Caco-2 (cell line): ENCODE results near the gene MEX3A. TPM values are rescaled to one million over a fixed set of nuclear protein-coding genes. Genes with fewer than 3 reads are reported as not detected.

Source experiments
- BruUV-seq: library from RNA; stranded (reverse); fragments of 400-500 nt; replicated peaks from 2 replicates; lab custom pipeline; 2021; lab: Mats Ljungman, UMichigan
- CTCF ChIA-PET: fragments of 300-600 bp; sonication (Branson Sonifier 250); formaldehyde crosslinking; loops from one replicate; lab custom pipeline; 2022; ENCODE audit warnings: antibody characterized with exemption; lab: Charles Lee
- POLR2A ChIA-PET: fragments of 300-600 bp; sonication (Branson Sonifier 250); formaldehyde crosslinking; loops from one replicate; lab custom pipeline; 2022; ENCODE audit warnings: antibody characterized with exemption; lab: Charles Lee
- DNase-seq, 2 experiments: peaks; one replicate each; pipeline versions ENCODE4 v3.0.0 to v3.0.0-alpha.2; 2020 to 2022
- H3K27me3 ChIP-seq: replicated peaks from 2 replicates; pipeline ENCODE4 v1.6.0; 2011; ENCODE audit warnings: low read length; ENCODE audit not compliant: control insufficient read depth, insufficient read depth
- H3K36me3 ChIP-seq: 2 replicates; pipeline ENCODE4 v1.5.1; 2011; ENCODE audit warnings: low read length; ENCODE audit not compliant: control insufficient read depth, insufficient read depth
- H3K4me1 ChIP-seq: fragments of 250-450 bp; sonication (Bioruptor Pico); 2 replicates; pipeline ENCODE4 v1.5.1; 2020; ENCODE audit warnings: mild to moderate bottlenecking
- H3K4me3 ChIP-seq: 2 replicates; pipeline ENCODE4 v1.5.1; 2011; ENCODE audit warnings: low read depth, mild to moderate bottlenecking, control low read depth, low read length
- H3K9me3 ChIP-seq: fragments of 250-450 bp; sonication (Bioruptor Pico); 2 replicates; pipeline ENCODE4 v1.5.1; 2020; ENCODE audit warnings: mild to moderate bottlenecking, moderate library complexity
- H3K27ac Mint-ChIP-seq: one replicate; pipeline ENCODE4 v1.8.0; 2022; ENCODE audit warnings: mixed read lengths; ENCODE audit not compliant: unreplicated experiment
- H3K27me3 Mint-ChIP-seq: one replicate; pipeline ENCODE4 v1.8.0; 2022; ENCODE audit warnings: mixed read lengths; ENCODE audit not compliant: insufficient read depth, unreplicated experiment
- H3K36me3 Mint-ChIP-seq: one replicate; pipeline ENCODE4 v1.8.0; 2022; ENCODE audit warnings: mild to moderate bottlenecking, mixed read lengths; ENCODE audit not compliant: insufficient read depth, unreplicated experiment
- H3K4me1 Mint-ChIP-seq: one replicate; pipeline ENCODE4 v1.8.0; 2022; ENCODE audit warnings: low read depth, mixed read lengths; ENCODE audit not compliant: unreplicated experiment
- H3K4me3 Mint-ChIP-seq: one replicate; pipeline ENCODE4 v1.8.0; 2022; ENCODE audit warnings: mild to moderate bottlenecking, moderate library complexity, mixed read lengths; ENCODE audit not compliant: unreplicated experiment
- H3K9me3 Mint-ChIP-seq: one replicate; pipeline ENCODE4 v1.8.0; 2022; ENCODE audit warnings: mixed read lengths; ENCODE audit not compliant: unreplicated experiment
- CTCF ChIP-seq, 2 experiments: fragments of 200-600 bp in 1 of 2; IDR thresholded peaks; 1 replicate in 1 of 2; 2 replicates in 1 of 2; pipeline versions ENCODE4 v1.5.1 to v1.8.0; 2011 to 2022; ENCODE audit warnings: antibody characterized with exemption in 1 of 2, control low read depth in 1 of 2, inconsistent platforms in 1 of 2, low read depth in 1 of 2, low read length in 1 of 2, mild to moderate bottlenecking in 1 of 2, moderate library complexity in 1 of 2; ENCODE audit not compliant: insufficient read depth in 1 of 2, severe bottlenecking in 1 of 2, unreplicated experiment in 1 of 2
- intact Hi-C: fragments of 100-400 bp; cut with micrococcal nuclease; formaldehyde crosslinking; loops from one replicate; pipeline ENCODE4 v1.10.0; 2022; ENCODE audit not compliant: unreplicated experiment
- total RNA-seq: library from RNA; stranded (reverse); gene quantifications from 2 replicates; pipeline ENCODE4 v1.2.3, GENCODE V29; 2022

MEX3A gene
- total RNA-seq, 1 experiment from 2014 or later, result 8.9 TPM

DNA sequence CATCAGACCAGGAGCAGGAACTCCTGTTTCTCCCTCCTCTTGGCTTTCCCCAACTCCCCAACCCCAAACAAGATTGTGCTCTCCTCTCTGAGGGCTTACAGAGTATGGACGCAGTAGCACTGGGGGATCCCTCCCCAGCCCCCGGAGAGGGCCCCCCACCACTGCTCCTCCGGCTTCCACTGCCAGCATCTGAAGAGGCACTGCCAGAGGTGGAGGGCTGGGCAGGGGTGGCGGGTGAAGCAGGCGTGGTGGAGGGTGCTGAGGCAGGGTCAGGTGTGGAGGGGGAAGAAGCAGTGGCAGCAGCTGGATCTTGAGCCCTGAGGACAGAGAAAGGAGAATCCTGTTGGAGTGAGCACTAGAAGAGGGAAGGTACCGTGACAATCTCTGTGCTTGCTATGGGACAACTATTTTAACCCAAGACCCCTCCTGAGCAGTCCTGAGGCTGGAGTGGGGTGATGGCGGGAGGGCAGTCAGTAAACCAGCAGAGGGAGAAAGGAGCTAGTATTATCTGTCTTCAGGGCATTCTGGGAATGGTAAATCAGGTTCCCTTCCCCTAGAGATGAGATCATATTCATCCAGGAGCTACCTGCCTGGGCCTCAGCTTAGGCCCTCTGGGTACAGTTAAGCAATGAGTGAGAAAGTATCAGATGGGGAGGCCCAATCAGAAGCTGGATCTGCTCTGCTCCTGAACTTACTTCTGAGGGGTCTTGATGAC lies 31.1 kb downstream of the MEX3A start:
- intact Hi-C loops, result no loop called here
- Histone ChIP-seq H3K4me1 (peaks cover 14% of the 10 kb centered on the region), H3K27me3 (no peaks in the 10 kb centered on the region), H3K9me3 (no peaks in the 10 kb centered on the region), H3K4me3 (no peak overlapping the region), H3K36me3 (no peaks in the 10 kb centered on the region; the same call in 1 of the 2 replicates)
- BruUV-seq, result no TSS peak
- Mint-ChIP-seq H3K9me3 (no peaks in the 10 kb centered on the region), H3K4me3 (no peak overlapping the region), H3K27me3 (no peaks in the 10 kb centered on the region), H3K27ac (no peak overlapping the region), H3K4me1 (no peaks in the 10 kb centered on the region), H3K36me3 (peaks cover 48% of the 10 kb centered on the region)
- no peak for TF ChIP-seq CTCF (IDR thresholded peaks at IDR 0.05; ENCODE audit: insufficient read depth in 1 of 2, low read depth in 1 of 2, low read length in 1 of 2, severe bottlenecking in 1 of 2, unreplicated experiment in 1 of 2)
- ChIA-PET POLR2A (no interaction called here), CTCF (interaction anchor here (1.1 to 1.2 kb wide), 2 partner anchors 15 to 32 kb away, joined by 3 read pairs; no protein-coding TSS in a partner anchor)
- DNase-seq, result no peak

DNA sequence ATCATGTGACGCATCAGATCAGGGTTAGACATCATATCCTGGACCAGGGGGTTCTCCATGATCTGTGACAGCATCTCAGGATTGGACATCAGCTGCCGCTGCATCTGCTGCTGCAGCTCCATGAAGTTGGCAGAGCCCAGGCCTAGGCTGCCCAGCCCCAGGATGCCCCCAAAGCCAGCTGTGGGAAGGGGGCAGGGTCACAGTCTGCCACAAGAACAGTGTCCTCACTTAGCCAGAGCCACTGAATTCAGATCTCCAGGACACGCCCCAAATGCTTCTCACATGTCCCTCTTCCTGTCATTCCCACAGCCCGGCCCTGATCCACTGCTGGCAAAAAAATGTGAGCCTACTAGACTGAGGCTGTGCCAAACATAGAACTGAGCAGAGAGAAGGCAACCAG lies 31.9 kb downstream of the MEX3A start:
- ChIA-PET CTCF (no interaction called here), POLR2A (no interaction called here)
- no peak for TF ChIP-seq CTCF (IDR thresholded peaks at IDR 0.05; ENCODE audit: insufficient read depth in 1 of 2, low read depth in 1 of 2, low read length in 1 of 2, severe bottlenecking in 1 of 2, unreplicated experiment in 1 of 2)
- no peaks in the 10 kb centered on the region for H3K27me3 Mint-ChIP-seq
- intact Hi-C loops, result no loop called here
- no peak for DNase-seq
- Histone ChIP-seq H3K9me3 (no peaks in the 10 kb centered on the region), H3K27me3 (no peaks in the 10 kb centered on the region), H3K4me1 (peaks cover 9% of the 10 kb centered on the region; the same call in 1 of the 2 replicates), H3K4me3 (no peak overlapping the region), H3K36me3 (no peaks in the 10 kb centered on the region; the same call in 1 of the 2 replicates)
- no peaks in the 10 kb centered on the region for H3K4me1 Mint-ChIP-seq
- H3K27ac Mint-ChIP-seq, result no peak overlapping the region
- no TSS peak for BruUV-seq
- peaks cover 50% of the 10 kb centered on the region for H3K36me3 Mint-ChIP-seq
- no peaks in the 10 kb centered on the region for H3K9me3 Mint-ChIP-seq
- H3K4me3 Mint-ChIP-seq, result no peak overlapping the region

DNA sequence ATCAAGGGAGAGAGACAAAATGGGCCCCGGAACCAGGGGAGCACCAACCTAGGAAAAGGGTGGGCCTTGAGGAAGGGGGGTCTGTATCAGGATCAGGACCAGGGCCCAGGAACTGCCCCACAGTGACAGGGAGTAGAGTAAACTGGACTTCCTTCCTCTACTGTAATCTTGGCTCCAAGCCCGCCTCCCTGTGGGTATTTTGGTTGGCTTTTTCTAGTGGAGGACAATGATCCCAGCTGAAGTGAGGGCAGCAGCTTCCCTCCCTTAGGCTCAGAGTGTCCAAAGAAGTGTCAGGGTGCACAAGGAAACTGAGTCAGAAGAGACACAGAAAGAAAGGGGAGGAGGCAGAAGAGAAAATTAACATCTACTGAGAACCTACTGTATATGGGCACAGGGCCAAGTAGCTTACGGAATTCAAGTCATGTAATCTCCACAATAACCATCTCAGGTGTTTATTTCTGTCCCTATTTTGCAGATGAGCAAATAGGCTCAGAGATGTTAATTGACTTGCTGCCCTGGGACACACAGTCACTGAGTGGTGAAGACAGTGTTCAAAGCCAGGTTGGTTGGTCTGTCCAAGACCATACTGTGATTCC lies 33.5 kb downstream of the MEX3A start:
- ChIA-PET POLR2A (no interaction called here), CTCF (no interaction called here)
- H3K36me3 Mint-ChIP-seq, result peaks cover 56% of the 10 kb centered on the region
- intact Hi-C loops, result no loop called here
- H3K27me3 Mint-ChIP-seq, result no peaks in the 10 kb centered on the region
- no peaks in the 10 kb centered on the region for H3K4me1 Mint-ChIP-seq
- Histone ChIP-seq H3K4me3 (no peak overlapping the region), H3K27me3 (no peaks in the 10 kb centered on the region), H3K4me1 (peaks cover 7% of the 10 kb centered on the region; the same call in 1 of the 2 replicates), H3K9me3 (no peaks in the 10 kb centered on the region), H3K36me3 (peaks cover 2% of the 10 kb centered on the region; the same call in 1 of the 2 replicates)
- no peaks in the 10 kb centered on the region for H3K9me3 Mint-ChIP-seq
- H3K4me3 Mint-ChIP-seq, result no peak overlapping the region
- TF ChIP-seq CTCF (IDR thresholded peaks at IDR 0.05; ENCODE audit: insufficient read depth in 1 of 2, low read depth in 1 of 2, low read length in 1 of 2, severe bottlenecking in 1 of 2, unreplicated experiment in 1 of 2), result no peak
- H3K27ac Mint-ChIP-seq, result no peak overlapping the region
- DNase-seq, result no peak
- no TSS peak for BruUV-seq
